RWPE1 (cell line): ENCODE measurements around the gene SNCAIP.

Source experiments
- CTCF ChIA-PET: fragments of 350-600 bp; sonication (Branson Sonifier 250); formaldehyde crosslinking; extraction: SDS; loops from one replicate; lab custom pipeline; 2021; lab: Yijun Ruan, JAX
- POLR2A ChIA-PET: fragments of 400-600 bp; formaldehyde crosslinking; extraction: SDS; loops from one replicate; lab custom pipeline; 2020; ENCODE audit warnings: antibody characterized with exemption; ENCODE audit not compliant: low non-redundant PET; lab: Yijun Ruan, JAX
- DNase-seq: peaks from one replicate; pipeline ENCODE4 v3.0.0; 2012; ENCODE audit warnings: low spot score
- H3K27ac ChIP-seq: fragments of 450-650 bp; 2 replicates; pipeline ENCODE4 v1.5.1; 2017
- CTCF ChIP-seq: fragments of 450-650 bp; conservative IDR thresholded peaks from 2 replicates; pipeline ENCODE4 v1.5.1; 2017; ENCODE audit warnings: low read depth, mild to moderate bottlenecking

The SNCAIP gene

GRCh38 chr5:122362361-122362760 is 50.3 kb downstream of the SNCAIP start:
- ChIA-PET POLR2A (no interaction called here), CTCF (no interaction called here)
- no peak for TF ChIP-seq CTCF
- H3K27ac ChIP-seq: no peak overlapping the region
- DNase-seq: no peak

GRCh38 chr5:122363623-122364022 is 51.6 kb downstream of the SNCAIP start:
- no peak for DNase-seq
- no peak overlapping the region for H3K27ac ChIP-seq
- ChIA-PET POLR2A (no interaction called here), CTCF (no interaction called here)
- TF ChIP-seq CTCF: no peak

GRCh38 chr5:122366501-122366900 is 54.5 kb downstream of the SNCAIP start:
- POLR2A ChIA-PET: no interaction called here
- H3K27ac ChIP-seq: no peak overlapping the region
- CTCF ChIA-PET: no interaction called here
- no peak for DNase-seq
- no peak for TF ChIP-seq CTCF

GRCh38 chr5:122367456-122367855 is 55.4 kb downstream of the SNCAIP start:
- TF ChIP-seq CTCF: no peak
- H3K27ac ChIP-seq: no peak overlapping the region
- no peak for DNase-seq
- CTCF ChIA-PET: interaction anchor here (0.5 kb wide), 1 partner anchor 134 kb away, joined by 5 read pairs; no protein-coding TSS in a partner anchor
- POLR2A ChIA-PET: no interaction called here

- no peak for TF ChIP-seq CTCF
- ChIA-PET POLR2A (no interaction called here), CTCF (interaction anchor here (0.5 to 1.0 kb wide), 3 partner anchors 17 to 1933 kb away, joined by 3 to 5 read pairs (median 4); no protein-coding TSS in a partner anchor)
- H3K27ac ChIP-seq: no peak overlapping the region
- DNase-seq: no peak
Measured at GRCh38 chr5:122368510-122369251, 56.6 kb downstream of the SNCAIP start.

GRCh38 chr5:122369253-122369815 is 57.3 kb downstream of the SNCAIP start:
- no peak for DNase-seq
- ChIA-PET POLR2A (no interaction called here), CTCF (interaction anchor here (0.6 to 0.7 kb wide), 2 partner anchors 256 to 1934 kb away, joined by 3 to 4 read pairs; no protein-coding TSS in a partner anchor)
- TF ChIP-seq CTCF: no peak
- no peak overlapping the region for H3K27ac ChIP-seq
